Measurements from ENCODE around the gene FCER2.

DNA sequence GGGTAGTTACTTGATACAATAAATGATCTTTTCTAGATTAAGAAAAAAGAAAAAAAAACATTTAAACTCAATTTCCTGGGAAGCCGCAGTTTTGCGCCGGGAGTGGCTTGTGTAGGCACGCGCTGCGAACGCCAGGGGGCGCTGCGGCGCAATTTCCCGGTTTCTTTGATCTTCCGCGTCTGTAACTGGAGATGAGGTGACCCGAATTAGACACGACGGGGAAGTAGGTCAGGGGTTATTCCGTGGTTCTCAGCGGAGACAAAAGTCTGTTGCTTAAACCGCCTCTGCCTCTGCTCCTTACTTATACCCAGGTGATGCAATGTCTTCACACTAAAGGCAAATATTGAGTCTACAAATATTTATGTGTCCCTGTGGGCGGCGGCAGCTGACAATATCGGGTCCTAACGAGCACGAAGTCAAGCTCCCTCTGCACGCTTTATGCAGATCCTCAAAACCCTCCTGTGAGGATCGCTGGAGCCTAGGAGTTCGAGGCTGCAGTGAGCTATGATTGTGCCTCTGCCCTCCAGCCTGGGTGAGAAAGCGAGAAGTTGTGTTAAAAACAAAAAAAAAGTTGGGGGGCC lies 49.8 kb downstream of the FCER2 start:
- TF ChIP-seq CTCF (IDR thresholded peaks at IDR 0.05; ENCODE audit: low read depth, low read length, poor library complexity, severe bottlenecking) (peak; percentile 88), EZH2phosphoT487 (IDR thresholded peaks at IDR 0.05; ENCODE audit: borderline replicate concordance, low read length) (no peak)
